Testis (tissue), 5 donors: Measurements from ENCODE around the gene ENTPD1. TPM values are rescaled to one million over a fixed set of nuclear protein-coding genes. Genes with fewer than 3 reads are reported as not detected.
A peak's percentile ranks its signal among the peaks of the same experiment; 100 is the strongest.

Experiments
- DNase-seq: peaks from one replicate; pipeline ENCODE4 v3.0.0-alpha.2; 2019
- H3K27ac ChIP-seq, 2 donors: fragments of 200-600 bp; sonication (generic); one replicate each; pipeline ENCODE4 v1.5.1; 2019
- H3K27me3 ChIP-seq: fragments of 200-600 bp; sonication (generic); one replicate; pipeline ENCODE4 v1.5.1; 2019
- H3K36me3 ChIP-seq: fragments of 200-600 bp; sonication (generic); one replicate; pipeline ENCODE4 v1.5.1; 2017; ENCODE audit warnings: low read depth; ENCODE audit errors: missing control alignments
- H3K4me1 ChIP-seq: fragments of 200-600 bp; sonication (generic); one replicate; pipeline ENCODE4 v1.5.1; 2019
- H3K4me3 ChIP-seq, 2 donors: fragments of 200-600 bp; sonication (generic); one replicate each; pipeline ENCODE4 v1.5.1; 2017 to 2019
- H3K9me3 ChIP-seq: fragments of 200-600 bp; sonication (generic); one replicate; pipeline ENCODE4 v1.5.1; 2017
- POLR2A ChIP-seq: fragments of 450-650 bp; IDR thresholded peaks from one replicate; pipeline ENCODE4 v1.6.1; 2017; ENCODE audit warnings: antibody characterized with exemption, mild to moderate bottlenecking, moderate library complexity
- WGBS, 2 donors: methylation state at CpG; one replicate each; pipeline ENCODE4 v1.1.5; 2018; 5-methylcytosine and 5-hydroxymethylcytosine counted together
- intact Hi-C: fragments of 100-400 bp; cut with DNase I; formaldehyde crosslinking; loops from one replicate; pipeline ENCODE4 v1.15.1; 2023; ENCODE audit warnings: low total_unique reads
- long read RNA-seq, 2 donors: transcript quantifications; one replicate each; lab custom pipeline, GENCODE V29; 2026
- polyA plus RNA-seq: library from polyadenylated mRNA; stranded (reverse); fragments of 350-450 nt; fragmentation: Illumina TruSeq; extraction: RNeasy Lipid Tissue Mini Kit (QIAGEN cat#74804); gene quantifications from one replicate; pipeline ENCODE4 v1.2.3, GENCODE V29; 2014; ENCODE audit warnings: low read depth, low replicate concordance; ENCODE audit not compliant: insufficient read depth
- total RNA-seq, 2 donors: library from RNA; depleted of rRNA; stranded (reverse); fragments of >200 nt; gene quantifications; one replicate each; pipeline ENCODE4 v1.2.3, GENCODE V29; 2016
- TF ChIP-seq, protein P1 (sequence below), 3 experiments: fragments of 450-650 bp in 2 of 3; fragments of 200-600 bp in 1 of 3; sonication (generic) in 1 of 3; IDR thresholded peaks; one replicate each; pipeline ENCODE4 v1.5.1; 2016 to 2019; ENCODE audit warnings: antibody characterized with exemption in 3 of 3, mild to moderate bottlenecking in 2 of 3, moderate library complexity in 1 of 3

The ENTPD1 gene, protein sequence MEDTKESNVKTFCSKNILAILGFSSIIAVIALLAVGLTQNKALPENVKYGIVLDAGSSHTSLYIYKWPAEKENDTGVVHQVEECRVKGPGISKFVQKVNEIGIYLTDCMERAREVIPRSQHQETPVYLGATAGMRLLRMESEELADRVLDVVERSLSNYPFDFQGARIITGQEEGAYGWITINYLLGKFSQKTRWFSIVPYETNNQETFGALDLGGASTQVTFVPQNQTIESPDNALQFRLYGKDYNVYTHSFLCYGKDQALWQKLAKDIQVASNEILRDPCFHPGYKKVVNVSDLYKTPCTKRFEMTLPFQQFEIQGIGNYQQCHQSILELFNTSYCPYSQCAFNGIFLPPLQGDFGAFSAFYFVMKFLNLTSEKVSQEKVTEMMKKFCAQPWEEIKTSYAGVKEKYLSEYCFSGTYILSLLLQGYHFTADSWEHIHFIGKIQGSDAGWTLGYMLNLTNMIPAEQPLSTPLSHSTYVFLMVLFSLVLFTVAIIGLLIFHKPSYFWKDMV
- 10 to 100 TPM in 1 of 2 donors, 1 to 10 TPM in 1; 9.8 to 11.3 TPM for total RNA-seq
- polyA plus RNA-seq, result 12.7 TPM
- long read RNA-seq, donor 1, partial matches to known transcripts, result 5 of 8 reads
- long read RNA-seq, donor 1, other reads (novel, unspliced or antisense), result 0 of 8 reads
- long read RNA-seq, donor 2, result 0 reads

DNA sequence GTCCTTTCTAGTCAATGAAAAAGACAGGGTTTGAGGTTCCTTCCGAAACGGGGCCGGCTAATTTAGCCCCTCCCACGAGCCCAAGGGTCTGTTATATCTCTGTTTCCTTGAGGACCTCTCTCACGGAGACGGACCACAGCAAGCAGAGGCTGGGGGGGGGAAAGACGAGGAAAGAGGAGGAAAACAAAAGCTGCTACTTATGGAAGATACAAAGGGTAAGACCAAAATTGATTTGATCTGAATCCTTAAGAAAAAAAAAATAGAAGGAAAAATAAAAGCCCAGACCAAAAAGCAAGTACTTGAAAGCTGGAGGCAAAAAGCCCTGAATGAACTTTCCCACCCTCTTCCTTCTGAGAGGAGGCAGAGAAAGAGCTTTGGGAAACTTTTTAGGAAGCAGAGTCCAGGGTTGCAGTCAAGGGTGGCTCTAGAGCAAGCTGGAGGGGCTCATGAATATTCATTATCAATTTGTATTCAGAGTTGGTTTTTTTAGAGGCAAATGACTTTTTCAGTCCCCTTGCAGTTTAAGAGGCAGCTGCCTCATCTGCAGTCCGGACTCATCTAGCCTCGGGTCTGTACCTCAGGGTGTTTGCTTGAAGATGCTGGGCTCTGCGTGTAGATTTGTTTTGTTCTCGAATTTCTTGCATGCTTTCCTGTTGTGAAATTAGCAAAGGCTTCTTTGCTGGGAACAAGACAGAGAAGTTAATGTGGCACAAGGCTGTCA, at the start of gene ENTPD1:
Gene ENTPD1 (plus strand): TSS at position 123 of the 721 bp plus-strand sequence. CDS start 77 bp downstream, at position 200.
- H3K36me3 ChIP-seq, result no peaks in the 10 kb centered on the region
- TF ChIP-seq, protein P1, sequence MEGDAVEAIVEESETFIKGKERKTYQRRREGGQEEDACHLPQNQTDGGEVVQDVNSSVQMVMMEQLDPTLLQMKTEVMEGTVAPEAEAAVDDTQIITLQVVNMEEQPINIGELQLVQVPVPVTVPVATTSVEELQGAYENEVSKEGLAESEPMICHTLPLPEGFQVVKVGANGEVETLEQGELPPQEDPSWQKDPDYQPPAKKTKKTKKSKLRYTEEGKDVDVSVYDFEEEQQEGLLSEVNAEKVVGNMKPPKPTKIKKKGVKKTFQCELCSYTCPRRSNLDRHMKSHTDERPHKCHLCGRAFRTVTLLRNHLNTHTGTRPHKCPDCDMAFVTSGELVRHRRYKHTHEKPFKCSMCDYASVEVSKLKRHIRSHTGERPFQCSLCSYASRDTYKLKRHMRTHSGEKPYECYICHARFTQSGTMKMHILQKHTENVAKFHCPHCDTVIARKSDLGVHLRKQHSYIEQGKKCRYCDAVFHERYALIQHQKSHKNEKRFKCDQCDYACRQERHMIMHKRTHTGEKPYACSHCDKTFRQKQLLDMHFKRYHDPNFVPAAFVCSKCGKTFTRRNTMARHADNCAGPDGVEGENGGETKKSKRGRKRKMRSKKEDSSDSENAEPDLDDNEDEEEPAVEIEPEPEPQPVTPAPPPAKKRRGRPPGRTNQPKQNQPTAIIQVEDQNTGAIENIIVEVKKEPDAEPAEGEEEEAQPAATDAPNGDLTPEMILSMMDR (IDR thresholded peaks at IDR 0.05), result no peak
- TF ChIP-seq POLR2A, result no peak
- 1% methylated on average over 11 of the region's 11 CpGs for WGBS, 2 donors
- H3K27ac ChIP-seq, result peak within 1 kb of the TSS; percentile 29 to 87
- no peak for DNase-seq
- H3K27me3 ChIP-seq, result no peaks in the 10 kb centered on the region
- H3K4me3 ChIP-seq, result peak within 1 kb of the TSS; percentile 22 to 41
- intact Hi-C loops, result no loop called here
- no peaks in the 10 kb centered on the region for H3K9me3 ChIP-seq
- H3K4me1 ChIP-seq, result no peaks in the 10 kb centered on the region

DNA sequence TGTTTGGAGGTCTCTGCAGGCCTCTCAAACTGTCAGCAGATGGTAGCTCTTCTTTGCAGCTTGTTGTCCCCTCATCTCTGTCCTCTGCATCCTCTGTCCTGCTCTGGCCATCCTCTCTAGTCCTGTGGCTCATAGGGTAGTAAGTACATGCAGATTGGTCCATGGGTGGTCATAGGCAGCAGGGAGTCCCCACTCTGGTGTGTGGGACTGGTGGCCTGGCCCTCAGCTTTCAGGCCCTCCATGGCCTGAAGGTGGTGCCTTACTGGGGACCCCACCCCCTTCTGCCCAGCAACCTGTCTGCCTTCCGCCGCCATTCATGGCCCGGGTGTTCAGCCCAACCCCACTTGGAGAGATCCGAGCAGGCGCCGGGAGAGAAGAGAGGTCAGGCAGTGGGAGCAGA, 49.4 kb upstream of the ENTPD1 start:
- H3K4me3 ChIP-seq, result no peak overlapping the region
- no peaks in the 10 kb centered on the region for H3K4me1 ChIP-seq
- no peak for TF ChIP-seq POLR2A
- TF ChIP-seq, protein P1 (IDR thresholded peaks at IDR 0.05), result no peak
- intact Hi-C loops, result no loop called here
- 67% methylated on average over 3 to 6 of the region's 6 CpGs for WGBS, 2 donors
- no peak for DNase-seq
- no peaks in the 10 kb centered on the region for H3K36me3 ChIP-seq
- H3K9me3 ChIP-seq, result no peaks in the 10 kb centered on the region
- H3K27ac ChIP-seq, result no peak overlapping the region
- H3K27me3 ChIP-seq, result no peaks in the 10 kb centered on the region

DNA sequence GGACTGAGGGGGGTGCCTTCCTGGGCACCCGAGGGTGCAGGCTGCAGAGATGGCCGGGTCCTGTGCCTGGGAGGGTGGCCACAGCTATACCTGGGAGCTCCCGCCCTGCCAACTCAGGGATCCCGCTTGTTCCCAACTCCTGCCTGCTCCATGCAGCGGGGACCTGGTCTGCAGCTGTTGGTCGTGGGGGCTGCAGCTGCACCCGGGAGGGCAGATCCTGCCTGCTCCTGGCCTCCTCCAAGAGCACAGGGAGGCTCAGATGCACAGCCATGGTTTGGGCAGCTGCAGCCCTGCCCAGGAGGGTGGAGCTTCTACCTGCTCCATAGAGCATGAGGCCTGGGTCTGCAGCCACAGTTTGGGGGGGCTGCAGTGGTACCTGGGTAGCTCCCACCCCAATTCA, 49.0 kb upstream of the ENTPD1 start:
- no peaks in the 10 kb centered on the region for H3K27me3 ChIP-seq
- H3K36me3 ChIP-seq, result no peaks in the 10 kb centered on the region
- H3K4me3 ChIP-seq, result no peak overlapping the region

DNA sequence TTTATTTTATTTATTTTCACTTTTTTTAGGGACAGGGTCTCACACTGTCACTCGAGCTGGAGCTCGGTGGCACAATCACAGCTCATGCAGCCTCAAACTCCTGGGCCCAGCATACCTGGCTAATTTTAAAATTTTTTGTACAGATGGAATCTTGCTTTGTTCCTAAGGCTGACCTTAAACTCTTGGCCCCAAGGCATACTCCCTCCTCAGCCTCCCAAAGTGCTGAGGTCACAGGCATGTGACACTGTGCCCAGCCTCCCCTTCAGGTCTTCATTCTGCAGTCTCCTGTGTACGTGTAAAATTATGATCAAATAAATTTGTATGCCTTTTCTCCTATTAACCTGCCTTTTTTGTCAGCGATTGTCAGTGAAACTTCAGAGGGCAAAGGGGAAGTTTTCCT, 44.5 kb upstream of the ENTPD1 start:
- Histone ChIP-seq H3K4me3 (no peak overlapping the region), H3K27ac (no peak overlapping the region), H3K4me1 (no peaks in the 10 kb centered on the region), H3K36me3 (no peaks in the 10 kb centered on the region), H3K27me3 (no peaks in the 10 kb centered on the region), H3K9me3 (no peaks in the 10 kb centered on the region)
- intact Hi-C loops, result no loop called here
- no peak for DNase-seq
- WGBS, 2 donors, result 92 to 94% methylated on average over 4 of the region's 4 CpGs
- no peak for TF ChIP-seq POLR2A
- TF ChIP-seq, protein P1 (IDR thresholded peaks at IDR 0.05), result no peak

More for the DNA sequence above, 49.0 kb upstream of the ENTPD1 start:
- DNase-seq, result no peak
- Histone ChIP-seq H3K27ac (no peak overlapping the region), H3K9me3 (no peaks in the 10 kb centered on the region), H3K4me1 (no peaks in the 10 kb centered on the region)
- TF ChIP-seq, protein P1 (IDR thresholded peaks at IDR 0.05), result no peak
- no peak for TF ChIP-seq POLR2A
- intact Hi-C loops, result no loop called here
- 89% methylated on average over 7 of the region's 7 CpGs; no CpG with 5 or more reads in 1 of the 2 donors for WGBS, 2 donors
